CD4-positive, alpha-beta T cell treated with Interleukin-15 for 4 hours (primary cell): ENCODE measurements around the gene KRT28.
"Not testable (repeated sequence)": the region's sequence is repeated elsewhere in the genome, so short reads cannot be mapped to it uniquely, and the experiment has no call there.

Experiments
- DNase-seq: peaks from one replicate; pipeline ENCODE4 v3.0.0-alpha.2; 2020; ENCODE audit warnings: low spot score

The KRT28 gene

GRCh38 chr17:40818733-40819527, 19.2 kb upstream of the KRT28 start:
- peak; percentile 85 for DNase-seq

DNA sequence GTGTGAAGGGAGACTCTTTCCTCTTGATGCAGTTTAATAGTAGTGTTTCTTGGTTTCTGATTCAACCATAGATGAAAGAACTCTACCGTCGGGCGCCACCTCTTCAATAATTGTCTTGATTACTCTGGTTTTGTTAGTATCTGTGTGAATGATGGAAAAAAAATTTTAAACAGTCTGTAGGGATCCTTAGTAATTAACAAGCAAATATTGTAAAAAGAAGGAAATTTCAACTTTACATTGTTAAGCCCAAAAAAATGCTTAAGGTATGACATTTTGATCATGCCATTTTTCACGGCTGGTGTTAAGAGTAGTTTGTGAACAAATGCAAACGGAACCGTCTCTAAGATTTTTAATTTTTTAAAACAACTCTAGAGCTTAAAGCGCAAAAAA, 18.6 kb upstream of the KRT28 start:
- DNase-seq, result no peak

DNA sequence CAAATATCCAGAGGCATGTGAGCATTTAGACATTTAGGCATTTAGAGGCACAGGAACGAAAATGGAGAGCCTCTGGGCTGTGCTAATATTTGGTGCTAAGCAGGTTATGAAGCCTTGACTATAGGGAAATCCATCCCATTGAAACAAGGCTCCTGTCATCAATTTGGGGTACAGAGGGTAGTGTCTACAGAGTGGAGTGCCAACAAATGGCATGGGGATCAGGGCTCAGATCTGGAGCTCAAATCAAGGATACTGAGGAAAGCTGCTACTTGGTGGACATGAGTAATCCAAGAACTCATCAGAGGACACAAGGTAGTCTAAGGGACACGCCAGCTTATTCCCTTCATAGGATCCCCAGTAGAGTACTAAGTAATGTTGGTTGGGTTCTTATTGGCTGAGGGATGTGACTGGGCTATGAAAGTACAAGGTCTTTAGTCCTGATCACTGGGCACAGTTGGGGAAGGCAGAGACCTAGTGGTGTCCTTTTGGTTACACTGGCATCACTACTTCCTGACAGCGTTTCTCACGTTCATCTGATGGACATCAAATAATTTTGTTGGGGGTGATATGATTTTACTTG, 17.4 kb upstream of the KRT28 start:
- DNase-seq, result no peak

DNA sequence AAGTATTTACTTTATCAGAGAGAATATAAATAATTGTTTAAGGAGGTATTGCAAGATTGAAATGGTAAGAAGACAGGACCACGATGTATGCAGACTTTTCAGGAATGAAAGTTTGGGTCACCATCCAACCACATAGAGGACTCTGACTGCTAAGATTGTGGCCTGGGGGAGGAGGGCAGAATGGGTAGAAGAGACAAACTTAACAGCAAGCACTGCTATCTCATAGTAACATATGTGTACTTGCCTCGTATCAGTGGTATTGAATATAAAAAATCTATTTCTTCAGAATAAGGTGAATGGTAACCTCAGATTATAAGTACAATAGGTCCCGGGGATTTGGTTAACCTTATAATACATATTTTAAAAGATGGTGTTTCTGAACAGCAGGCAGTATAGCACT, 16.8 kb upstream of the KRT28 start:
- no peak for DNase-seq

GRCh38 chr17:40815381-40815780, 15.6 kb upstream of the KRT28 start:
- no peak for DNase-seq

DNA sequence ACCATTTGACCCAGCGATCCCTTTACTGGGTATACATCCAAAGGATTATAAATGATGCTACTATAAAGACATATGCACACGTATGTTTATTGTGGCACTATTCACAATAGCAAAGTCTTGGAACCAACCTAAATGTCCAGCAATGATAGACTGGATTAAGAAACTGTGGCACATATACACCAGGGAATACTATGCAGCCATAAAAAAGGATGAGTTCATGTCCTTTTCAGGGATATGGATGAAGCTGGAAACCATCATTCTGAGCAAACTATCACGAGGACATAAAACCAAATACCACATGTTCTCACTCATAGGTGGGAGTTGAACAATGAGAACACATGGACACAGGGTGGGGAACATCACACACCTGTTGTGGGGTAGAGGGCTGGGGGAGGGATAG, 14.9 kb upstream of the KRT28 start:
- DNase-seq, result not testable (repeated sequence)

GRCh38 chr17:40813804-40814203, 14.0 kb upstream of the KRT28 start:
- DNase-seq, result no peak

DNA sequence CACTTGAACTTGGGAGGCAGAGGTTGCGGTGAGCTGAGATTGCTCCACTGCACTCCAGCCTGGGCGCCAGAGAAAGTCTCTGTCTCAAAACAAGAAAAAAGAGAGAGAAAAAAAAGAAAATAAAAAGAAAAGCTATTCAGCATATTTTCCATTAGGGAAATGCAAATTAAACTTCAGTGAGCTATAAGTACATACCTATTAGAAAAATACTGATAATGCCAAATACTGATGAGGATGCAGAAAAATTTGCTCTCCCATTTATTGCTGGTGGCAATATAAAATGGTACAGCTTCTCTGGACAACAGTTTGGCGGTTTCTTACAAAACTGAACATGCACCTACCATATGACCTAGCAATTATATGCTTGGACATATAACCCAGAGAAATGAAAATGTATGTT, 12.9 kb upstream of the KRT28 start:
- DNase-seq, result no peak

DNA sequence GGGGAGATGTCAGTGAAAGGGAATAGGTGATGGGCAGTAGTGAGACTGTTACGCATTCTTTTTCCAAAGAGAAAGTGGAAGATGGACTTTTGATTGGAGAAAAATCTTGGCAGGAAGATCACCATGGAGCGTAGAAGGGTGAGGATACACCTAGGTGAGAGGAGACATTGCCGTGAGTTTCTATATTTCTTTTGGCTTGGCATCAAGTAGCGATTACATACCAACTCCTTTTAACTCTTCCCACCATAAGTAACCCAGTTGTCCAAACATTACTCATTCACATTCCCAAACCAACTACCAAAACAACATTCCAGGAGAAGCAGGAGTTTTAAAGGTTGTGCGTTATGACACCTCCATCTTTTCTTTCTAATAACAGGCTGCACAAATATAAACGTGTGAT, 10.7 kb upstream of the KRT28 start:
- no peak for DNase-seq

GRCh38 chr17:40809721-40810421, 10.1 kb upstream of the KRT28 start:
- DNase-seq, result no peak

- no peak for DNase-seq
Measured at GRCh38 chr17:40806131-40806530, 6.4 kb upstream of the KRT28 start.

DNA sequence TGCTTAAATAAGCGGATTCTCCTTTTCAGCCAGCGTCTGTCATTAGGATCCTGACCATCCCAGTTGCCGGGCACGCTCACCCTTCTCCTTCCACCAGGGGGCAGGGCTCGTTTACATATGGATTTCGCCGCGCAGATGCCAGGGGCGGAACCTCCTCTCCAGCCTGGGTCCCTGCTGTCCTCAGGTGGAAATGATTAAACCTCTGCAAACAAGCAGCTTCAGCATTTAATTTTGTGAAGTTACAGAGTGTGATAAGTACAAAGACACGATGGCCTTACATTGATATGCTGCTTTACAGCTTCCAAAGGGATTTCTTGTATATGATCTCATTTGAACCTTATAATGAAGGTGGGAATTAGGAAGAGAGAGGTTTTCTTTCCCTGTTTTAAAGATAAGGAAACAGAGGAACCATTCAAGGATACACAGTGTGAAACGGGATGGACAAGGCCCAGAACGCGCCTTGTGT, 3.9 kb upstream of the KRT28 start:
- DNase-seq, result peak; percentile 69

- DNase-seq, result no peak
Measured at GRCh38 chr17:40801157-40801556, 1.4 kb upstream of the KRT28 start.

DNA sequence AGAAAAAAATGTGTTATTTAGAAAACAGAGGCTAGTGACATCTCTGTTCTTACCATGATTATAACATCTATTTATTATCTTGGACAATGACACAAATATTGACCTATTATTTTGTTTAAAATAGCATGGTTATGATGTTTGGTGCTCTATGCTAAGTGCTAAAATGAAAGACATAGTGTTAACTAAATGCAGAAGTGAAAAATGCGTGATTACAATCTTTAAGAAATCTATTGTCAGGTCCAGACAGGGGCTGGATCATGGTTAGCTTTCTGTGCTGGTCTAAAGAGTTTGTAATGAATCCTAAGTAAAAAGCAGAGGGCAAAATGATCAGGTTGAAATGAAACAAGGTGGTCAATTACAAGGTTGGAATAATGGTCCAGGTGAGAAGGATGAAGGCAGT, 622 bp upstream of the KRT28 start:
- DNase-seq, result no peak

DNA sequence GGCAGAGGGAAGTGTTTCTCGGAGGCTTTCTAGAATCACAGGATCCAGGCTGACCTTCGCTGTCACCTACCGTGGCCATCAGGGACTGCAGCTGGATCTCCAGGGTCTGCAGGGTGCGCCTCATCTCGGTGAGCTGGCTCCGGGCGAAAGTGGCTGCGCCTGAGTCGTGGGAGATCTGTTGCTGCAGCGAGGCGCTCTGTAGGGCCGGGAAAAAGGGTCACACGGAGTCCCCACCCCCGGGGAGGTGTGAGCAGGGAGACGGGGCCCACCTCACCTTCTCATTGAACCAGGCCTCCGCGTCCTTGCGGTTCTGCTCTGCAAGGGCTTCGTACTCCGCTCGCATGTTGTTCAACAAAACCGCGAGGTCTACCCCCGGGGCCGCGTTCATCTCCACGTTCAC, 2.9 kb downstream of the KRT28 start:
- no peak for DNase-seq

DNA sequence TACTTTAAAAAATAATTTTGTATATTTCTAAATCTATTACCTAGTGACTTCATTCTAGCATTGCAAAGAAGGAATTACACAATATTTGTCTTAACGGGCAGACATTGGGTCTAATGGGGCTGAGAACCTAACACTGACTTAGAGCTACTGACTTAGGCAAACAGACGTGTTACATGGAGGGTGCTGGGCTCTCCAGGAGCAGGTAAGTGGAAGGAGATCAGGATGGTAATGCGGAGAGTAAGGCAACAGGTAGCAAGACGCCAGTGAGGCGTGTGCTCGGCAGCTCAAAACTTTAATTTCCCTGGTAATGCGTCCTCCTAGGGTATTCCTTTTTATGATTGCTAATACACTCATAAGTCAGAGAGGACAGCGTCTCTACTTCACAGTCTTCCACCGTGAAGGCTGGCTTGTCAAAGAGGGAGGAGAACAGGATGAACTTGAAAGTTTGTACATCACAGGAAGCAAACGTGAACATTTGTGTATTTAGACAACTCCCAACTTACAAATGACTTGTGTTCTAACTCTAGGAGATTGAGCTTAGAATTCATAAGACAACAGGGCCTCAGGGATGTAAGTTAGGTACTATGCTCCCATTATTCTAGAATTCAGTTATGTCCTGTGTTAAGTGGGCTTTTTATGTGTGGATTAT, 4.6 kb downstream of the KRT28 start:
- no peak for DNase-seq

GRCh38 chr17:40794466-40794865, 5.3 kb downstream of the KRT28 start:
- DNase-seq, result no peak

DNA sequence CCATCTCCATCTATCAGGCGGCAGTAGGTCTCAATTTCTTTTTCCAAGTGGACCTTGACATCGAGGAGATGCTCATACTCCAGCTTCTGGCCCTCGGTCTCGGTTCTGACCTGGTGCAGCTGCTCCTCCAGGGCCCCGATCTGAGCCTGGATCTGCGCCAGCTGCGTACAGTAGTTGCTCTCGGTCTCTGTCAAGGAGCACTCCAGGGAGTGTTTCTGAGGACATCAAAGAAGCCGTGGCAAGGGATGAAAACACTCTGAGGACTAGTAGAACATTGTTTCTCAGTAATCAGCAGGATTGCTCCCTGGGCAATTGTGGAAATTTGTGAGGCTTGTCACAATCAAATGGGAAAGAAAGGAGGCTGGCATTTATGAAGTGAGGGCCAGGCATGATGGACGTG, 5.9 kb downstream of the KRT28 start:
- DNase-seq, result no peak

DNA sequence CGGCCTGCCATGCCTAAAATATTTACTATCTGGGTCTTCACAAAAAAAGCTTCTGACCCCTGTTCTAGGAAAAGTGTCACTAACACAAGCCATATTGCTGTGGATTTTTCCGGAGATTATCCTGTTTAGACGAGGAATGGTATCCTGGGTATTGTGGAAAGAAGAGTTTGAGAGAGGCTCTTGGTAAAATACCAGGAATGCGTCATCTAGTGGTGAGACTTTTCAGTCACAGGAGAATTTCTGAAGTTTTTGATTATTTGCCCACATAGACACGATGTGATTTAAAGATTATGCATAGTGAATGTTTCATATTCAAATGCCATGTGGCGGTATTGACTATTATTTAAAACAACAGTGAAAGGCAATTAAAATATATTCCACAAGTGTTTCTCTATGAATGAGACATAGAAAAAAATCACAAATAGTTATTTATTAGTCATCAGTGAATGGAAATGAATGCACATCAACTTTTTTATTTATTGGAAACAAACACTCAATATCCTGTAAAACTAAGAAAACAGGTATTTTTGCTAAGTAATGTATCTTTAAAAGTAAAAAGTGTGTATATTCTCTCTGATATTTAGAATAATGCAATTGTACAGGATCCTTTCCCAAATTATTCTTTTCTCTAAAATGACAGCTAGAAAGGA, 7.8 kb downstream of the KRT28 start:
- DNase-seq, result no peak

GRCh38 chr17:40791111-40791510, 8.6 kb downstream of the KRT28 start:
- no peak for DNase-seq

- DNase-seq, result no peak
Measured at GRCh38 chr17:40782450-40782849, 17.3 kb downstream of the KRT28 start, which contains the start of gene KRT27. KRT27 (minus strand) TSS chr17:40782550; CDS start chr17:40782493, 57 bp downstream.
